ENCODE data around the gene SDHB.

- no peak for TF ChIP-seq CTCF (conservative IDR thresholded peaks at IDR 0.05; ENCODE audit: low read depth, low read length)
- no peak for TF ChIP-seq EZH2phosphoT487 (IDR thresholded peaks at IDR 0.05; ENCODE audit: borderline replicate concordance, low read length)
- no peak for TF ChIP-seq EZH2 (IDR thresholded peaks at IDR 0.05; ENCODE audit: low read length, unreplicated experiment)
Measured at GRCh38 chr1:17068789-17069188, 15.0 kb upstream of the SDHB start.
